Activated gamma-delta T cell (primary cell): ENCODE results near the gene NCCRP1.
"Not testable (repeated sequence)": the region's sequence is repeated elsewhere in the genome, so short reads cannot be mapped to it uniquely, and the experiment has no call there.

Source experiments
- DNase-seq: peaks from one replicate; lab custom pipeline; 2025; lab: John Stamatoyannopoulos, UW

NCCRP1 gene

DNA sequence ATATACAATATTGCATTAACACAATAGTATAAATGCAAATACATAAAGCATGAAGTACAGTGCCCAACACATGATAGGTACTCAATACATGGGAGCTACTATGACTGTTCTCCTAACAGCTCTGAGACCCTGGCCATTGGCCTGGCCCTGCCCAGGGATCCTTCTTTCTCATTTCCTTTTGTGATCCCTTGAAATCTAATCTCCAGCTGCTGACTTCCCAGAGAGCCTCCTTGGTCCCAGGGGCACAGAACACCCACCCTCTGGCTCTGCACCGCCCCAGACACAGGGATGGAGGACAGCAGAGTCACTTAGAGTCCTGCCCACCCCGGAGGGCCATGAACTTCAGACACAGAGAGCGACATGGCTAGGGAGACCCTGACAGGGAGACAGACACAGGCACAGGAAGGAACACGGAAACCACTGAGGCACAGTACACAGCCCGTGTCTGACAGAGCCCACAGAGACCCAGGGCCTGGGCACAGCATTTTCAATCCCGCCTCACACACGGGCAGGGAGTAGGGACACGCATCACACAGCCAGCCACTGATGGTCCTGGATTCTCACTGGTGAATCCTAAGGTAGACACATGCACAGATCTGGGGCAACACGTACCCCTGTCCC, 11.5 kb downstream of the NCCRP1 start:
- DNase-seq = no peak

- no peak for DNase-seq
Observed at GRCh38 chr19:39209196-39209595, 12.4 kb downstream of the NCCRP1 start.

DNA sequence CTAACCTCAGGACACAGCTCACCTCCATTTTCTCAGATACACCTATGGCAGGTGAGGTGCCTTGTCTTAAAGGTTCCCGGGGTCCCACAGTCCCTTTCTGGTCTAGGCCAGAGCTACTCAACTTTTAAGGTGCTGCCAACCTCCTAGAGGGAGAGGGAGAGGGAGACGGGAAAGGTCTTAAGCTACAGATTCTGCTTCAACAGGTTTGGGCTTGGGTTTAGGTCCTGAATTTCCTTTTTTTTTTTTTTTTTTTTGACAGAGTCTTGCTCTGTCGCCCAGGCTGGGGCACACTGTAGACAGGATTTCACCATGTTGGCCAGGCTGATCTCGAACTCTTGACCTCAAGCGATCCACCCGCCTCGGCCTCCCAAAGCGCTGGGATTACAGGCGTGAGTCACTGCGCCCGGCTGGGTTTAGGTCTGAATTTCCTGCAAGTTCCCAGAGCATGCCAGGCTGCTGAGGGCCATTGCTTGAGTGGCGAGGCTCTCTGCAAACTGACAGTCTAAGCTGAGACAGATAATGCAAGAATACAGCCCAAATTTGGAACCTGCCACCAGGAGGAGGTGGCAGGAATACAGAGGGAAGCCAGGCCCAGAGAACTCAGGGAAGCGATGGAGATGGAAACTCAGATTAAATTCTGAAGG, 15.1 kb downstream of the NCCRP1 start:
- DNase-seq = no peak

DNA sequence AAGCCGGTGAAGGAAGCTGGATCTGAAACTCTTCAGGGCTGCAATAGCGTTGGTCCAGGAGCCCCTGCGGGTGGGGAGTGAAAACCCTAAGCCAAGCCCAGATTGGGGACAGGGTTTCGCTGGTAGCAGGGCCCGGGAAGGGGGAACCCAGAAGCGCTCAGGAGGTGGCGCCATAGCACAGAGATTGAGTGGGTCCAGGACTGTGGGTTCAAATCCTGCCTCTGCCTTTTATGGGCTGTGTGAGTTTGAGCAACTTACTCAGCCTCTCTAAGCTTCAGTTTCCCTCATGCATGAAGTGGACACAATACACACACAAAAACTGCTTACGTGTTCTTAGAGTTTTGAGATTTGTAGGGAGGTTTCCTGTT, 15.6 kb downstream of the NCCRP1 start:
- no peak for DNase-seq

GRCh38 chr19:39215323-39215722, 18.6 kb downstream of the NCCRP1 start:
- not testable (repeated sequence) for DNase-seq

- DNase-seq = no peak
Observed at GRCh38 chr19:39217094-39217493, 20.3 kb downstream of the NCCRP1 start.

GRCh38 chr19:39218230-39219007, 21.7 kb downstream of the NCCRP1 start:
- DNase-seq = no peak

- not testable (repeated sequence) for DNase-seq
Observed at GRCh38 chr19:39219108-39219507, 22.3 kb downstream of the NCCRP1 start.

- DNase-seq = no peak
Observed at GRCh38 chr19:39223703-39224279, 27.0 kb downstream of the NCCRP1 start.

DNA sequence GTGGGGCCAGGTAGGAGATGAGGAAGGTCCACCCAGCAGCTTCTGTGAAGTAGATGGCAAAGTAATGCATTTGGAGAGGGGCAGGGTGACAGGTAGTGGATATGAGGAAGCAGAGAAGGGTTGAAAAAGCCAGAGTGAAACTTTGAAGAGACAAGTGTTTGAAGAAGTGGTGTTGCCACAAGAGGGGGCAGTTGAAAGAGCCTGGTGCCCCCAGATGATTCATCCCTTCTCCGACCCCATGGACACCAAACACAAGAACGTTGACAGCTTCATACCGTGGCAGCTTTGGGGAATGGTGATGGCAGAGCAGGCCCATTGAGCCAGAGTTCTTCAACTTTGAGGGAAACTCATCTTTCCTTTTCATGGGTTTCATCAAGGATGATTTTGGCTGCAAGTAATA, 28.1 kb downstream of the NCCRP1 start:
- no peak for DNase-seq

- DNase-seq = no peak
Observed at GRCh38 chr19:39230096-39230764, 33.5 kb downstream of the NCCRP1 start.

- no peak for DNase-seq
Observed at GRCh38 chr19:39232708-39233107, 35.9 kb downstream of the NCCRP1 start.

- DNase-seq = no peak
Observed at GRCh38 chr19:39236527-39236926, 39.8 kb downstream of the NCCRP1 start.

DNA sequence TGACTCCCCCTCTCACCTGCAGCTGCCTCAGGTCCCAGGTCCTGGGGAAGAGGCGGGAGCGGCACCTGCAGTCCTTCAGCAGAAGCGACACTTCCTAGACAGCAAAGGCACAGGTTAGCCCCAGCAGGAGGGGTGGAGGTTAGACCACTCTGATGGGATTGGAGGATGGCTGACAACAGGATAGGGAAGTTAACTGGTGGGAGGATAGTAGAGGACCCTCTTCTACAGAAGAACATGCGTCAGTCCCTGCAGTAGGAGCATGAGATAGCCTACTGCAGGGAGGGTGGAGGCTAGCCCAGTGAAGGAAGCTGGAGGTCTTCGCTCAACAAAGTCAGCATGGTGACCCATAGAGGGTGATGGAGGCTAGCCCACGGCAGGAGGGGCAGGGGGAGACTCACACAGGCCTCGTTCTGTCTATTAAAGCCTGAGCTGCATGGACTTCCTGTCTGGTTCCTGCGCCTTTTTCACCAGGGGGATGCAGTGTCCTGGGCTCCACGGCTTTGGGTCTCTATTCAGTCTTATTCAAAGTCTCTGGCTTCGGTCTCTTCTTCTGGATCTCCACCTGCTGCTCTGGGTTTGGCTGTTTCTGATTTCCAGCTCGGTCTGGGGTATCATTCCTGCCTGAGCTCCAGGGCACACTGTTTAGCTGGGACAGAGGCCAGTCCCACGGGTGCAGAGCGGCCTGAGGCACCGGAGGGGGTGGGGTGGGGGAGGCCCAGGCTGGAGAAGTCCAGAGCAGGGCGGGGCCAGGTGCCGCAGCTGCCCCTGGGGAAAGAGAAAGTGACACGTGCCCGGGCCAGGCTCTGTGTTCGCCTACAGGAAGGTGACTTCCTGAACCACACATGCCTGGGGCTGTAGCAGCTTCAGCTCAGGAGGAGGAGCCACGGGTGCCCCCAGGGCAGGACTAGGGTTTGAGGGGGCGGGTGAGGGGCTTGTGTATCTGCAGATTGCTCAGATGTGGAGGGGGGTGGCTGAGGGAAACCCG, 40.7 kb downstream of the NCCRP1 start:
- DNase-seq = no peak

- DNase-seq = no peak
Observed at GRCh38 chr19:39238209-39238608, 41.4 kb downstream of the NCCRP1 start.

GRCh38 chr19:39238944-39239343, 42.2 kb downstream of the NCCRP1 start:
- no peak for DNase-seq

DNA sequence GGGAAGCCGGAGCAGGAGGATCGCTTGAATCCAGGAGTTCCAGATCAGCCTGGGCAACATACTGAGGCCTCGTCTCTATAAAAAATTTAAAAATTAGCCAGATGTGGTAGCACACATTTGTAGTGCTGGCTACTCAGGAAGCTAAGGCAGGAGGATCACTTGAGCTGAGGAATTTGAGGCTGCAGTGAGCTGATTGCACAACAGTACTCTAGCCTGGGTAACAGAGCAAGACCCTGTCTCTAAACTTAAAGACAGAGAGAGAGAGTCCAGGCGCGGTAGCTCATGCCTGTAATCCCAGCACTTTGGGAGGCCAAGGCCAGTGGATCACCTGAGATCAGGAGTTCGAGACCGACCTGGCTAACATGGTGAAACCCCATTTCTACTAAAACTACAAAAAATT, 43.7 kb downstream of the NCCRP1 start:
- DNase-seq = no peak

- not testable (repeated sequence) for DNase-seq
Observed at GRCh38 chr19:39243741-39244140, 47.0 kb downstream of the NCCRP1 start.

GRCh38 chr19:39244410-39245100, 47.8 kb downstream of the NCCRP1 start, which contains the start of gene IFNL3:
Gene IFNL3, minus strand, starts transcription at chr19:39245006. Its CDS starts 39 bp downstream, at chr19:39244967.
- DNase-seq = not testable (repeated sequence)

DNA sequence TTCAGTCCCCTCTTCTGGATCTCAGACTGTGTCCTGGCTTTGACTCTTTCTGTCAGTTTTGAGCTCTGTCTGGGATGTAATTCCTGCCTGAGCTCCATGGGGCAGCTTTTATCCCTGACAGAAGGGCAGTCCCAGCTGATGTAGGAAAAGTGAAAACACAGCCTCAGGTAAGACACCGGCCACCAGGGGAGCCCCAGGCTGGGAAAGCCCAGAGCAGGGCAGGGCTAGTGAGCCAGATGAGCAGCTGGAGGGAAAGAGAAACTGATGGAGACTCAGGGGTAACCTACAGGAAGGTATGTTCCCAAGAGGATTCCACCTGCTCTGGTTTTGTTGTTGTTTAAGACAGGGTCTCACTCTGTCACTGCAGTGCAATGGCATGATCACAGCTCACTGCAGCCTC, 48.4 kb downstream of the NCCRP1 start:
- DNase-seq = not testable (repeated sequence)
